GM18861 (cell line): Measurements from ENCODE around the gene DLX4.

Source experiments
- ATAC-seq: cut with Tn5 transposase; IDR thresholded peaks from one replicate; pipeline ENCODE4 v1.9.1; 2021; ENCODE audit not compliant: unreplicated experiment

Gene DLX4

DNA sequence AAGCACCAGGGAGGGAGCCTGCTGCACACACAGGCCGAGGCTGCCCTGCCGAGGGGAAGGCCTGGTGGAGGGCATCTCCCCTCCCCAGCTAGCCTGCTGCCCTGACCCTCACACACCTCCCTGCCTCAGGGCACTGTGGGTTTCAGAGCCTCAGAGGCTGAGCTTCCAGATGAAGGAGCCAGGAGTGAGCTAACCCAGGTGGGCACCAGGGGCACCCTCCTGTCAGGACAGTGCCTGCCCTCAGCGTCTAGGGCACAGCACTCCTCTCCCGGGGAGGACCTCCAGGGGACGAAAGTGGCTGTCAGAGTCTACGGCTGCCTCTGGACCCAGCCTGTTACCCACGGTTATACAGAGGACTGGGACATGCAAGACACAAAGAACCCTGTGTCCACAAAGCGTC is 22.8 kb upstream of the DLX4 start:
- ATAC-seq, result no peak

DNA sequence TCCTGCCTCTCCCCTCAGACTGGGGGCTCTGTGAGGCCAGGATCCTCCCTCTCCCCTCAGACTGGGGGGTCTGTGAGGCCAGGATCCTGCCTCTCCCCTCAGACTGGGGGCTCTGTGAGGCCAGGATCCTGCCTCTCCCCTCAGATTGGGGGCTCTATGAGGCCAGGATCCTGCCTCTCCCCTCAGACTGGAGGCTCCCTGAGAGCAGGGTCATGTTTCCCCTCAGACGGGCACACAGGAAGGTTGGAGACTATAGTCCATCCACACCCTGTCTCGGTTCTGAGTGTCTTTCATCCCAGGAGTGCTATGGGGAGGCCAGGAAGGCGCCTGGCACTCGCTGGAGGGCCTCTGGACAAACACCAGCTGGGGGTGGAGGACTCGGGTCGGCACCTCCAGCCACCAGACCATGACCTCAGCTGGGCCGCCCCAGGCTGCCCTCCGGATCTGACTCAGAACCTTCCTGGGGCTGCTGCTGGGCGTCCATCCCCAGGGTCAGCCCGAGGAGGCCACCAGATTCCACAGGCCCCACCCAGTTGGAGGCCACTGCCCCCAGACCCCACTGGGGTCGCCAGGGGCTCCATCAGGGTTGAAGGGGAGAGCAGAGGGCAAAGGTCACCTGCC is 21.9 kb upstream of the DLX4 start:
- ATAC-seq, result no peak

DNA sequence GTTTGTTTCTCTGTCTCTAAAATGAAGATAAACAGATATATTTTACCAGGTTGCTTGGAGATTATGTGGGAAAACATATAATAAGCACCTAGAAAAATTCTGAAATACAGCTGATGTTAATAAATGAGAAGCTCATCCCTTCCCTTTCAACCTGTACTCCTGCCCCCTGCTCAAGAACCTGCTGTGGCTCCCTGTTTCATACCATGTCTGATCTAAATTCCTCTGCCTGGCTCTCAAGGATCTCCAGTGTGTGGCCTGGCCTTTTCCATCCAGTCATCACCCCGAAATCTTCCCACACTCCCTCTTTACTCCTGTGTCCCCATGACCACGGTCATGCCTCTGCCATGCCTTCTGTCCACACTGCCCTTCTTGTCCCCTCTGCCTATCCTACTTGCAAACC is 19.4 kb upstream of the DLX4 start:
- ATAC-seq, result no peak

- ATAC-seq, result no peak
These were observed 17.5 kb upstream of the DLX4 start for GRCh38 chr17:49951362-49952082.

DNA sequence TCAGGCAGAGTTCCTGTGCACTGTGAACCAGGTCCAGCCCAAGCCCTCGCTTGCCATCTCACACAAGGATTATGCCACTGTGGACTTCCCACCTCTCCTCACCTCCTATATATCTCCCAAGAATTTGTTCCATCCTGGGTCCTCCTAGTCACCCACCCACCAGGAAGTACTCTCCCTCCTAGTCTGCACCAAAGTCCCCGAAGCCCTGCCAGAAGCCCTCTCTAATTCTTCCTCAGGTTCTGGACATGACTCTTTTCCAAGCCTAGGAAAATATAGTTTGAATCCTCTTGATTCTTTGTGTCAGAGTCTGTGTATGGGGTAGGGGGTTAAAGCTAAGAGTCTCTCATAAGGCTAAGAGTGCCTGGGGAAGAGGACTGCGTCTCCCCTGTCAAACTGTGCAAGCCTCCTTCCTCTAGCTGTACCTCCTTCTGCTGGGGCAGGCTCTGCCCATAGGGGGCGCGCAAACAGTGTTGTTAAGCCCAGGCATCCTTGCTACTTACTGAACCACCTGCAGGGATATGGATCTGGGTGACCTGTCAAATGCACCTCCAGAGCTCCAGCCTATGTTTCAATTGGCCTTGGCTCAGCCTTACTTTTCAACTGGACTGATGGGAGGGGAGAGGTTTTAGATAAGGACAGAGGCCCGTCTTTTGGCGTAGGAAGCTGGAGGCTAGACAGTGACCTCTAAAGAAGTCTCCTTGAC is 16.6 kb upstream of the DLX4 start:
- ATAC-seq, result no peak

GRCh38 chr17:49952912-49953497 is 16.0 kb upstream of the DLX4 start:
- ATAC-seq, result no peak

- no peak for ATAC-seq
These were observed 13.8 kb upstream of the DLX4 start for GRCh38 chr17:49955157-49955556.

DNA sequence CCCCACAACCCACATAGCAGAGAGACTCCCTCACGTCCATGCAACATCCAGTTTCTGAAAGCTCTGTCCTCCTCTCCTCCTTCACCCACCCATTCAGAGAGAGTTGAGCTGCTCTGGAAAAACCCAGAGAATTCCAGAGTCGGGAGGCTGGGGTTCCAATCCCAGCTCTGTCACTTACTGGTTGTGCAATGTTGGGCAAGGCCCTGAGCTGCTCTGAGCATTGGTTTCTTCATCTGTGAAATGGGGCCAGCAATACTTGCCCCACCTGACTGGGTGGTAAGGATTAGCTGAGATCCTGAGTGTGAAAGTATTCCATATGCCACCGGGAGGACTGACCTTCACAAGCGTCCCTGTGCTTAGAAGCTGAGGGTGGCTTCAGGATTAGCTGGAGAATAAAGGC is 12.2 kb upstream of the DLX4 start:
- no peak for ATAC-seq

DNA sequence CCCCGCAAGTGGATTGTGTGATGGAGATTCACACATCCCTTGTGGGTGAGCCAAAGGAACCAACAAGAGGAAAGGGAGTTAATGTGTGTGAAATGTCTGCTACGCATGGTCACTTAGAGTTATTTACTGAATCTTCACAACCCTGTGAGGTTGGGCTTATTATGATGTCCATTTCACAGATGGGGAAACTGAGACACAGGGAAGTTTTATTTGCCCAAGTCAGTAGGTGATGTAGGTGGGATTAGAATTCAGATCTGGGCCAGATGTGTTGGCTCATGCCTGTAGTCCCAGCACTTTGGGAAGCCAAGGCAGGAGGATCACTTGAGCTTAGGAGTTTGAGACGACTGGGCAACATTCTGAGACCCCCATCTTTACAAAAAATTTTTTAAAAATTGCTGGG is 11.6 kb upstream of the DLX4 start:
- no peak for ATAC-seq

GRCh38 chr17:49958723-49959122 is 10.3 kb upstream of the DLX4 start:
- no peak for ATAC-seq

GRCh38 chr17:49959183-49959935 is 9.6 kb upstream of the DLX4 start:
- no peak for ATAC-seq

- no peak for ATAC-seq
These were observed 6.2 kb upstream of the DLX4 start for GRCh38 chr17:49962599-49963308.

DNA sequence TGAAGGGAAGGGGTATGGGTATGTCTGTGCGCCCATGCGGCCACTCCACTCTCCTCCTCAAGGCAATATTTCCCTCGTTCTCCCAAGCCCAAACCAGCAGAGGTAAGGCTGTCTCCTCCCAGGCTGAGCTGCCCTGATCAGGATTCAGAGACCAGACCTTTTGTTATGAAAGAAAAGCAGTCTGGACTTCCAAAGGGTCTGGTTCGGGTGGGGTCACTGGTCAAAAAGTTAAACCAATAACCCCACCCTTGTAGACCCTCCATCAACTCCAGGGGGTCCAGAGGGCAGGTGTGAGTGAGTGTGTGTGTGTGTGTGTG is 5.7 kb upstream of the DLX4 start:
- ATAC-seq, result no peak

DNA sequence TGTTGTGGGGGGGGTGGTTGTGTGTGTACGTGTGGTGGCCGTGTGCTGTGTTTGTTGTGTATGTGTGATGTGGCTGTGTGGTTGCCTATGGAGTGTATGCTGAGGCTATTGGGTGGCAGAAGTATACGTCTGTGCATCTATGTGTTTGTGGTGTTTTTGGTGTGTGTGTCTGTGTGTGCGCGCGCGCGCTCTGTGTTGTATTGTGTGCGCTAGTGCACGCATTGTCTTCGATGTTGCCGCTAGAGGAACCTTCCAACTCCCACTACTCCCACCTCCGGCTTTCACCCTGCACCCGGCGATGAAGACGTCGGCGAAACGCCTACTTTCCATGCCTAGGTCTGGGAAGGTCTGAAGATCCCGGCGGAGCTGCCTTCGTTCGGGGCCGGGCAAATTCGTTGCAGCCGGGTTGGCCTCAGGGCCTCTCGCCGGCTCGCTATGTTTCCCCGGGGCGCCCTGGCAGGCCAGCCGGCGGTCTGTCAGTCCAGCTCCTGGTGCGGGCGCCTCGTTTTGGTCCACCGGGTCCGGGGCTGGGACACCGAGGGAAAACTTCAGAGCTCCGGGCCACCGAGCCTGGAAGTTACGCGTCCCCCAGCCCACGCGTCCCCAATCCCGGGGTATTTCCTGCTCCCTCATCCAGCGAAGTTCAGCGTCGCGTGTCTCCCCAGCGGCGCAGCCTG is 5.2 kb upstream of the DLX4 start:
- ATAC-seq, result no peak

DNA sequence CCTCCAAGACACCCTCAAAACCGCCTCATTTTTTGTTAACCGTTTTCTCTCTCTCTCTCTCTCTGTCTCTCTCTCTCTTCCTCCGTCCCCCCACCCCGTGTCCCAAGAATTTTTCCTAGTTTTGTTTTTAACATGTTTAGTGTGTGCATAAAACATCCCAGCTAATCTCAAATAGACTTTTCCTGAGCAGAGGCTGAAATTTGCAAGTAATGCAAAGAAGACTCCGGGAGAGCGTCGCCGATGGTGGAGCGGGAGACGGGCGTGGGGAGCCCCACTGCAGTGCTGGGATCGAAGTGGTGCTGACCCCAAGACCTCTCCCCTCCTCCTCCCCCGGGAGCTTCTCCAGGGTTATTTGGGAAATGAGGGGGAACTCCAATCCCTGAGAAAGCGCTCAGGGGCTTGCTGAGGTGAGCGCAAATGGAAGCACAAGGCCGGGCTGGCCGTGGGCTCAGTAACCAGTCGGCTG is 4.7 kb upstream of the DLX4 start:
- no peak for ATAC-seq

- ATAC-seq, result no peak
These were observed 4.0 kb upstream of the DLX4 start for GRCh38 chr17:49964769-49965523.

DNA sequence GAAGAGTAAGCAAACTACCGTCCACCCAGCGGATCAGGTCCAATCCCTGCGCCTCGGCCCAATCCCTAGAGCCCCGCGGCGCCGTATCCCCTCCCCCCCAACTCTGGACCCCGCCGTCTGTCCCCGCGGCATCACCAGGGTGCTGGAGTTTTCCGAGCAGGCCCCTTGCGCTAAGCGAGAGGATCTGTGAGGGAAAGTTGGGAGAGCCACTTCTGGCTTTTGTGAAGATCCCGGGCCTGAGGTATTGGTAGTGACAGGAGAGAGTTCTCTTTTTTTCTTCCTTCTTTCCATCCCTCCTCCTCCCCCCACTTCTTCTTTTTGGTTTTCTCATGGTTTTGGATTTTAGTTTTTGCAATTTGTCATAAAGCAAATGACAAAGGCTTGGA is 3.5 kb upstream of the DLX4 start:
- no peak for ATAC-seq

DNA sequence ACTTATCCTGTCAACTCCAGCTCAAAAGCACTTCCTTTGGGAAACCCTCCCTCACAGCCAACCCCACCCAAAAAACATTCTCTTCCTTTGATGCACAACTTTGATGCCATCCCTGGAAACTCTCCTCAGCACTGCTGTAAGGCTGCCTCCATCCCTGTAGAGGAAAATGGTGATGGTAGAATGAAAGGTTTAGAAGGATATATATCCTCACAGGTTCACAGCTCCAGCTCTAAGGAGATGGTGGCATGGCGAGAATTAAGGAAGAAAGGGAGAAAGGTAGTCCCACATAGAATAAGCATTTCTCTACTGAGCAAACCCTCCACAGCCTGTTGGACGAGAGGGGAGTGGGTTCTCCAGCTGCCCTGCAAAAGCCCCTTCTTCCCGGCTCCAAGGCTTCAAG is 2.2 kb upstream of the DLX4 start:
- ATAC-seq, result no peak

GRCh38 chr17:49967205-49967604 is 1.8 kb upstream of the DLX4 start:
- no peak for ATAC-seq
